Measurements from ENCODE around the gene APOOL.

APOOL gene

GRCh38 chrX:85004255-85004654, 578 bp downstream of the APOOL start:
- Histone ChIP-seq H3K4me3 (ENCODE audit: low read depth, low read length) (peak overlapping the region; percentile 56), H3K36me3 (ENCODE audit: control insufficient read depth in 2 of 2, insufficient read depth in 1 of 2, low read length in 2 of 2) (no peaks in the 10 kb centered on the region), H3K27ac (ENCODE audit: extremely low read depth, low read depth, low read length) (no peak overlapping the region; the same call in 1 of the 2 replicates), H3K4me1 (ENCODE audit: control insufficient read depth, insufficient read depth, low read length) (no peaks in the 10 kb centered on the region), H3K9me3 (ENCODE audit: control insufficient read depth, insufficient read depth, low read depth, low read length) (no peaks in the 10 kb centered on the region; the same call in 1 of the 2 replicates)
- CTCF ChIA-PET: no interaction called here
- 0 out of 2 replicates have a peak, but pooled peaks have one; percentile 6 for TF ChIP-seq MZF1 (tag by site-specific recombination; IDR thresholded peaks at IDR 0.05; ENCODE audit: borderline replicate concordance)
- TF ChIP-seq ZNF394 (tag by site-specific recombination; IDR thresholded peaks at IDR 0.05; ENCODE audit: borderline replicate concordance): no peak
- no peak for TF ChIP-seq BCL6B (tag by site-specific recombination; IDR thresholded peaks at IDR 0.05)
- TF ChIP-seq ZNF521 (tag by site-specific recombination; IDR thresholded peaks at IDR 0.05): no peak
- no peak for TF ChIP-seq ZNF426 (tag by site-specific recombination; IDR thresholded peaks at IDR 0.05)
- no peak for TF ChIP-seq KLF9 (tag by site-specific recombination; IDR thresholded peaks at IDR 0.05; ENCODE audit: low read depth)
- POLR2A ChIA-PET: no interaction called here

- CTCF ChIA-PET: interaction anchor here (0.6 kb wide), 1 partner anchor 301 kb away, joined by 3 read pairs; no protein-coding TSS in a partner anchor
- Histone ChIP-seq H3K4me1 (ENCODE audit: control insufficient read depth, insufficient read depth, low read length) (no peaks in the 10 kb centered on the region), H3K9me3 (ENCODE audit: control insufficient read depth, insufficient read depth, low read depth, low read length) (no peaks in the 10 kb centered on the region; the same call in 1 of the 2 replicates), H3K27ac (ENCODE audit: extremely low read depth, low read depth, low read length) (no peak overlapping the region), H3K4me3 (ENCODE audit: low read depth, low read length) (no peak overlapping the region), H3K36me3 (ENCODE audit: control insufficient read depth in 2 of 2, insufficient read depth in 1 of 2, low read length in 2 of 2) (no peaks in the 10 kb centered on the region; a peak in 1 of 3 replicates)
- POLR2A ChIA-PET: no interaction called here
- TF ChIP-seq ZNF571 (tag by site-specific recombination; IDR thresholded peaks at IDR 0.05): no peak
- no peak for TF ChIP-seq ZNF211 (tag by site-specific recombination; IDR thresholded peaks at IDR 0.05; ENCODE audit: low read depth)
- TF ChIP-seq ZNF175 (tag by site-specific recombination; IDR thresholded peaks at IDR 0.05): no peak
- TF ChIP-seq ZNF394 (tag by site-specific recombination; IDR thresholded peaks at IDR 0.05; ENCODE audit: borderline replicate concordance): no peak
- TF ChIP-seq ZNF791 (tag by site-specific recombination; IDR thresholded peaks at IDR 0.05): no peak
- no peak for TF ChIP-seq MYNN (tag by site-specific recombination; IDR thresholded peaks at IDR 0.05; ENCODE audit: borderline replicate concordance)
- TF ChIP-seq ZNF639 (tag by site-specific recombination; IDR thresholded peaks at IDR 0.05): no peak
- no peak for TF ChIP-seq ZNF549 (tag by site-specific recombination; IDR thresholded peaks at IDR 0.05)
- no peak for TF ChIP-seq ZNF510 (tag by site-specific recombination; IDR thresholded peaks at IDR 0.05; ENCODE audit: insufficient replicate concordance)
- no peak for TF ChIP-seq ZNF274 (IDR thresholded peaks at IDR 0.05; ENCODE audit: low read length)
- no peak for TF ChIP-seq ZNF274 (tag by site-specific recombination; IDR thresholded peaks at IDR 0.05; ENCODE audit: borderline replicate concordance)
- TF ChIP-seq ZNF561 (tag by site-specific recombination; IDR thresholded peaks at IDR 0.05; ENCODE audit: borderline replicate concordance): no peak
- no peak for TF ChIP-seq ZNF132 (tag by site-specific recombination; IDR thresholded peaks at IDR 0.05; ENCODE audit: borderline replicate concordance)
- TF ChIP-seq ZNF596 (tag by site-specific recombination; IDR thresholded peaks at IDR 0.05): no peak
- TF ChIP-seq ZNF488 (tag by site-specific recombination; IDR thresholded peaks at IDR 0.05): no peak
These were observed 8.4 kb downstream of the APOOL start for GRCh38 chrX:85012098-85012497.

Data from HEK293 (cell line).